Anterior cingulate cortex (tissue), 58 donors: ENCODE measurements around the gene LRP5.

ENCODE experiments used
- DNase-seq, 58 donors: peaks; one replicate each; lab custom pipeline; 2025; lab: John Stamatoyannopoulos, UW

LRP5 gene

GRCh38 chr11:68479390-68479789 is 167.0 kb downstream of the LRP5 start:
- DNase-seq: no peak

- no peak for DNase-seq
Measured at GRCh38 chr11:68480193-68480592, 167.8 kb downstream of the LRP5 start.

- DNase-seq: no peak
Measured at GRCh38 chr11:68480852-68481510, 168.6 kb downstream of the LRP5 start.

- DNase-seq: no peak
Measured at GRCh38 chr11:68481579-68482240, 169.3 kb downstream of the LRP5 start.

- DNase-seq: no peak
Measured at GRCh38 chr11:68488623-68489022, 176.2 kb downstream of the LRP5 start.

GRCh38 chr11:68495220-68495729 is 182.9 kb downstream of the LRP5 start:
- DNase-seq: no peak

- DNase-seq: no peak
Measured at GRCh38 chr11:68495872-68496271, 183.5 kb downstream of the LRP5 start.

GRCh38 chr11:68497761-68498160 is 185.4 kb downstream of the LRP5 start:
- DNase-seq: no peak

GRCh38 chr11:68498321-68498720 is 185.9 kb downstream of the LRP5 start:
- DNase-seq: no peak
